GM12873 (cell line): Measurements from ENCODE around the gene TMC1.
A peak's percentile ranks its signal among the peaks of the same experiment; 100 is the strongest.

Source experiments
- TF ChIP-seq, protein P1 (sequence below): IDR thresholded peaks from 2 replicates; pipeline ENCODE4 v1.5.1; 2012; ENCODE audit warnings: low read depth, mild to moderate bottlenecking, moderate library complexity, low read length, control low read depth; ENCODE audit not compliant: insufficient read depth; ENCODE audit errors: missing control alignments

TMC1 gene

GRCh38 chr9:72691671-72692070 lies 170.3 kb downstream of the TMC1 start:
- TF ChIP-seq, protein P1, sequence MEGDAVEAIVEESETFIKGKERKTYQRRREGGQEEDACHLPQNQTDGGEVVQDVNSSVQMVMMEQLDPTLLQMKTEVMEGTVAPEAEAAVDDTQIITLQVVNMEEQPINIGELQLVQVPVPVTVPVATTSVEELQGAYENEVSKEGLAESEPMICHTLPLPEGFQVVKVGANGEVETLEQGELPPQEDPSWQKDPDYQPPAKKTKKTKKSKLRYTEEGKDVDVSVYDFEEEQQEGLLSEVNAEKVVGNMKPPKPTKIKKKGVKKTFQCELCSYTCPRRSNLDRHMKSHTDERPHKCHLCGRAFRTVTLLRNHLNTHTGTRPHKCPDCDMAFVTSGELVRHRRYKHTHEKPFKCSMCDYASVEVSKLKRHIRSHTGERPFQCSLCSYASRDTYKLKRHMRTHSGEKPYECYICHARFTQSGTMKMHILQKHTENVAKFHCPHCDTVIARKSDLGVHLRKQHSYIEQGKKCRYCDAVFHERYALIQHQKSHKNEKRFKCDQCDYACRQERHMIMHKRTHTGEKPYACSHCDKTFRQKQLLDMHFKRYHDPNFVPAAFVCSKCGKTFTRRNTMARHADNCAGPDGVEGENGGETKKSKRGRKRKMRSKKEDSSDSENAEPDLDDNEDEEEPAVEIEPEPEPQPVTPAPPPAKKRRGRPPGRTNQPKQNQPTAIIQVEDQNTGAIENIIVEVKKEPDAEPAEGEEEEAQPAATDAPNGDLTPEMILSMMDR, result no peak

GRCh38 chr9:72695365-72695764 lies 174.0 kb downstream of the TMC1 start:
- TF ChIP-seq, protein P1, result no peak

DNA sequence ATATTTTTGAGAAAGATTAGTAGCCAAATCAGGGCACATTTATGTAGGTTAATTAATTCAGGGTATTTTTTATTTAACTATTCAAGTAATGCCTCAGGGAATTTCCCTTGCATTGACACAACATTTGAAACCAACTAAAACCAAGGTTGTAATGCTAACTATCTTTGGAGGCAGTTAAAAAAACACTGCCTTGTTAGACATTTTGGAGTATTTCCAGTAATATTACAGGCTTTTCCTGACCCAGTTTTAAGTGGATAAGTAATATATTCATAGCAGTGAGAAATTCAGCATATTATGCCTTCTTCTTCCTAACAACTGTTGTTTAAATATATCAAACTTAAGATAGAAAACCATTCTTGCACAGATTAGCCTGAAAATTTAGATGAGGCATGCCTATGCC lies 175.1 kb downstream of the TMC1 start:
- TF ChIP-seq, protein P1, result no peak

DNA sequence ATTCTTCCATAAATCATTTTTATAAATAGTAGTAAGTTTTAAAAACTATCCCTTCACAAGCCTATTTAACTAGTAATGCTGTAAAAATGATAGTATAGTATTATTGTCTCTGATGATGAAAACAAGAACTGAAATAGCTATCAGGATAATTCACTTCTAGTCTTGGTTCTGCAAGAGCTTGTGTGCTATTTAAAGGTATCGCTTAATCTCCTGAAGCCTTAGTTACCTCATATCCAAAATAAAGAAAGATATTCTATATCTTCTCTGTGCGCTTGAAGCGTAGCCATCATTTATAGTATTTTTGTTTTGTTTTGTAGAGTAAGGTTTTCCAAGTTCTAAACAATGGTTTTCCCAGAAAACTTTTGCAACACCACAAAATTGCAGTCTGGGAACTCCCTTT lies 180.1 kb downstream of the TMC1 start:
- TF ChIP-seq, protein P1, result no peak

- TF ChIP-seq, protein P1, result no peak
These were observed 182.2 kb downstream of the TMC1 start for GRCh38 chr9:72703574-72703973.

DNA sequence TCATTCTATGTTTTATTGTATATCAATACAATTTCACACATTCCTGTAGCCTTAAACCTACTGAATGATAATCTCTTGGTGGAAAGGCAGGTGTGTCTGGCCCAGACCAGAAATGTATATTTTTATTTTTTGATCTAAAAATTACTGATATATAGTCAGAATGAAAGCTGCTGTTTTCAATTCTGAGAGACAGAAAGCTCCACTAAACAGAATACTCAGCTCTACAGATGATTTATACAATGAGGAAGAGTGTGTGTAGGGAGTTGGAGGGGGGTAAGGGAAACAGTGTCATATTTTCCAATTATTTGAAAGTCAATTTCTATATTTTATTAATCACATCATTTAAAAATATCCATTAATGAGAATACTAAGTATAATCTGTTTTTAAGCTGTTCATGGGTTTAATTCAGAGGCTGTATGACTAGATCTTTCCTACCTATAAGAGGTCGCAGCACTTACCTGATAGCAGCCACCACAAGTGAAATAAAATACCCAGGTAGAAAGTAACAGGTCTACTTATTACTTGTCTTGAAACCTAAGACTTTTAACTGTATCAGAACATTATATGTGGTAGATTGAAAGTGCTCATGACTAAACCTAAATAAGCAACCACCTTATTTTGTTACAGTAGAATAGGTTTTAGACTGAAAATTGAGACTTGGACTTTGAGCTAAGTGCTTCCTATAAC lies 183.4 kb downstream of the TMC1 start:
- TF ChIP-seq, protein P1, result no peak

GRCh38 chr9:72718503-72718902 lies 197.1 kb downstream of the TMC1 start:
- TF ChIP-seq, protein P1, result peak; percentile 38
